T-helper 22 cell (primary cell): ENCODE measurements around the gene APOE.
"Not testable (repeated sequence)": the region's sequence is repeated elsewhere in the genome, so short reads cannot be mapped to it uniquely, and the experiment has no call there.

ENCODE experiments used
- DNase-seq: peaks from one replicate; pipeline ENCODE4 v3.0.0-alpha.2; 2020; ENCODE audit warnings: low read depth

Gene APOE

DNA sequence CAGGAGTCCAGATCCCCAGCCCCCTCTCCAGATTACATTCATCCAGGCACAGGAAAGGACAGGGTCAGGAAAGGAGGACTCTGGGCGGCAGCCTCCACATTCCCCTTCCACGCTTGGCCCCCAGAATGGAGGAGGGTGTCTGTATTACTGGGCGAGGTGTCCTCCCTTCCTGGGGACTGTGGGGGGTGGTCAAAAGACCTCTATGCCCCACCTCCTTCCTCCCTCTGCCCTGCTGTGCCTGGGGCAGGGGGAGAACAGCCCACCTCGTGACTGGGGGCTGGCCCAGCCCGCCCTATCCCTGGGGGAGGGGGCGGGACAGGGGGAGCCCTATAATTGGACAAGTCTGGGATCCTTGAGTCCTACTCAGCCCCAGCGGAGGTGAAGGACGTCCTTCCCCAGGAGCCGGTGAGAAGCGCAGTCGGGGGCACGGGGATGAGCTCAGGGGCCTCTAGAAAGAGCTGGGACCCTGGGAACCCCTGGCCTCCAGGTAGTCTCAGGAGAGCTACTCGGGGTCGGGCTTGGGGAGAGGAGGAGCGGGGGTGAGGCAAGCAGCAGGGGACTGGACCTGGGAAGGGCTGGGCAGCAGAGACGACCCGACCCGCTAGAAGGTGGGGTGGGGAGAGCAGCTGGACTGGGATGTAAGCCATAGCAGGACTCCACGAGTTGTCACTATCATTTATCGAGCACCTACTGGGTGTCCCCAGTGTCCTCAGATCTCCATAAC, at the start of gene APOE:
Gene APOE, plus strand, starts transcription at position 360 of the 724 bp plus-strand sequence. CDS start 829 bp downstream, outside the sequence.
- no peak for DNase-seq

GRCh38 chr19:44856421-44857083, 49.0 kb upstream of the APOE start:
- no peak for DNase-seq

GRCh38 chr19:44857837-44858236, 47.8 kb upstream of the APOE start:
- DNase-seq: no peak

GRCh38 chr19:44861576-44861975, 44.0 kb upstream of the APOE start:
- DNase-seq: not testable (repeated sequence)

DNA sequence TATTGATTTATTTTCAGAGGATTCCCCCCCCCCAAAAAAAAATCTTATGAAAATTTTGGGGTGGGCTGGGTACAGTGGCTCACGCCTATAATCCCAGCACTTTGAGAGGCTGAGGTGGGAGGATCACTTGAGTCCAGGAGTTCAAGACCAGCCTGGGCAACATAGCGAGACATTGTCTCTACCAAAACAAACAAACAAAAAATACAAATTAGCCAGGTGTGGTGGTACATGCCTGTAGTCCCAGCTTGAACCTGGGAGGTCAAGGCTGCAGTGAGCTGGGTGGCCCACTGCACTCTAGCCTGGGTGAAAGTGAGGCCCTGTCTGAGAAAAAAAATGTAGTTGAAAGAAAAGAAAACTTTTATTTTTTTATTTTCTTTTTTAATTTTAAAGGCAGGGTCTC, 41.6 kb upstream of the APOE start:
- no peak for DNase-seq

DNA sequence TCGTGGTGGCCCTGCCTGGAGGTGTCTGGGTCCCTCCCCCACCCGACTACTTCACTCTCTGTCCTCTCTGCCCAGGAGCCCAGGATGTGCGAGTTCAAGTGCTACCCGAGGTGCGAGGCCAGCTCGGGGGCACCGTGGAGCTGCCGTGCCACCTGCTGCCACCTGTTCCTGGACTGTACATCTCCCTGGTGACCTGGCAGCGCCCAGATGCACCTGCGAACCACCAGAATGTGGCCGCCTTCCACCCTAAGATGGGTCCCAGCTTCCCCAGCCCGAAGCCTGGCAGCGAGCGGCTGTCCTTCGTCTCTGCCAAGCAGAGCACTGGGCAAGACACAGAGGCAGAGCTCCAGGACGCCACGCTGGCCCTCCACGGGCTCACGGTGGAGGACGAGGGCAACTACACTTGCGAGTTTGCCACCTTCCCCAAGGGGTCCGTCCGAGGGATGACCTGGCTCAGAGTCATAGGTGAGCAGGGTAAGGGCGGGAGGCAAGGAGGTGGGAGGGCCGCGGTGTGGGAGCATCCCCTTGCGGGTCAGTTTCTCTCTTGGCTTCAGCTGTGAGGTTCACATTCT, 40.3 kb upstream of the APOE start:
- DNase-seq: no peak

DNA sequence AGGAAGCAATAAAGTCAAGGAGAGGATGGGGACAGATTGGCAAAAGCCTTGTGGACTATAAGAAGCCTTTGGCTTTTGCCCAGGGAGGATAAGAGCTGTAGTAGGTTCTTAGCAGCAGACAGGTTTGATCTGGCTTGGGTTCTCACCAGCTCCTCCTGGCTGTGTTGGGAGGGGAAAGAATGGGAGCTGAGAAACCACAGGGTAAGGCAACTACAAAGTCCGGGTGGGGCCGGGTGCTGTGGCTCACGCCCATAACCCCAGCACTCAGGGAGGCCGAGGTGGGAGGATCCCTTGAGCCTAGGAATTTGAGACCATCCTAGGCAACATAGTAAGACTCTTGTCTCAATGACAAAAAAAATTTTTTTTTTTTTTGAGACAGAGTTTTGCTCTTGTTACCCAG, 38.9 kb upstream of the APOE start:
- no peak for DNase-seq

- no peak for DNase-seq
These were observed 38.0 kb upstream of the APOE start for GRCh38 chr19:44867578-44867977.

- DNase-seq: no peak
These were observed 35.7 kb upstream of the APOE start for GRCh38 chr19:44869733-44870470.

DNA sequence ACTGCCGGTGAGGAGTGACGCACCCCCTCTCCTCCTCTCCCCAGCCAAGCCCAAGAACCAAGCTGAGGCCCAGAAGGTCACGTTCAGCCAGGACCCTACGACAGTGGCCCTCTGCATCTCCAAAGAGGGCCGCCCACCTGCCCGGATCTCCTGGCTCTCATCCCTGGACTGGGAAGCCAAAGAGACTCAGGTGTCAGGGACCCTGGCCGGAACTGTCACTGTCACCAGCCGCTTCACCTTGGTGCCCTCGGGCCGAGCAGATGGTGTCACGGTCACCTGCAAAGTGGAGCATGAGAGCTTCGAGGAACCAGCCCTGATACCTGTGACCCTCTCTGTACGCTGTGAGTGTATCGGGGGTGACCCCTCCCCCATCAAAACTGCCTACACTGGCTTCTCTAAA, 33.8 kb upstream of the APOE start:
- no peak for DNase-seq

DNA sequence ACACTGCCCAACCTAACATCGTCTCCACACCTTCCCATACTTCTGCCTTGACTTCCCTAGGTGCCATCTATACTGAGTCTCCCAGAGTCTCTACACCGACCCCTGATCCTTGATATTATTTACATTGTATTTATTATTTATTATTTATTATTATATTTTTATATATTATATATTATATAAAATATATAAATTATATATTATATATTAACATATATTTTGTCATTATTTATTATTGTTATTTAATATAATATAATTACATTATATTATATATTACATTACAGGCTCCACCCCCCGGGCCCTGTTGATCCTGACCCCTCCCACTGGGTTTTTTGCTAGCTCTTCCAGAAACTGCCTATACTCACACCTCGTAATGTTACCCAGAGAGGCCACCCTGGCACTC, 32.9 kb upstream of the APOE start:
- DNase-seq: no peak

DNA sequence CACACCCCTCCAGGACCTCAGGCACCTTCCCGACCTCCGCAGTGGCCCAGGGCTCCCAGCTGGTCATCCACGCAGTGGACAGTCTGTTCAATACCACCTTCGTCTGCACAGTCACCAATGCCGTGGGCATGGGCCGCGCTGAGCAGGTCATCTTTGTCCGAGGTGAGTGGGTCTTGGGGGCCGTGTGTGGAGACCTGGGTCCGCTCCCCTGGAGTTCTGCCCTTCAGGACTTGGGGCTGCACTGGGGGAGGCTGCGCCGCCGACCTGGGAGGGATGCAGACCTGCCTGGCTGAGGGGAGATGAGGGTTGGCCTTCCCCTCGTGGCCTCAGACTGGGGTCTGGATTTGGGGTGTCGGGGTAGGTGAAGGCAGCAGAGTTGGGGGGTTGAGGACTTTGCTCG, 31.3 kb upstream of the APOE start:
- DNase-seq: no peak

DNA sequence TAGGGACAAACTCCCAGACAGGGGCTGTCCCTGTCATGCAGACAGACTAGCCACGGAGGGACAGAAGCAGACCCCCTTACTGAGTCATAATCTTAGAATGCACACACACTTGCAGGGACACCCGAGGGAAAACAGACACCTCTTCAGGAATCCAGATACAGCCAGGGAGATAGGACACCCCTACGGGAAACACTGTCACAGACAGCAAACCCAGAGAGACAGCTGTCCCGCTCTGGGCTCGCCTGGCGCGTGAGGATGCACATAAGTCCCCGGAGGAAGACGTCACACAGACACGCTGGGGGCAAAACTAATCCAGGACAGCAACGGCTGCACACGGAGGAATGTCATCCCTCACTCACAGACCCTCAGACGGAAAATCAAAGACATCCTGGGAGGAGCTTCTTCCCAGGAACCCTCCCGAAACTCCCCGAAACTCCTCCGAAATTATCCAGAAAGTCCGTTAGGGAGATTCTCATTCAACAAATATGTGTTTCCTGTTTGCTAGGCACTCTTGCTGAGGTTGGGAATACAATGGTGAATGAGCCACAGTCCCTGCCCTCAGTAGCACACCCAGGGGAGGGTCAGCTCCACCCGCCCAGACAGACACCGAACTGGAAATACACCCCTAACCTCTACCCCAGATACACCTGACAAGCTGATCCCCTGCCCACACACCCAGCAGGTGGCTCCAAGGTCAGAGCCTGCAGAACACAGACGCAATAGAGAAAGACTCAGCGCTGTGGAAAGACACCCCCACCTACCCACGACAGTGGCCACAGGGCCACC, 29.7 kb upstream of the APOE start:
- DNase-seq: no peak

DNA sequence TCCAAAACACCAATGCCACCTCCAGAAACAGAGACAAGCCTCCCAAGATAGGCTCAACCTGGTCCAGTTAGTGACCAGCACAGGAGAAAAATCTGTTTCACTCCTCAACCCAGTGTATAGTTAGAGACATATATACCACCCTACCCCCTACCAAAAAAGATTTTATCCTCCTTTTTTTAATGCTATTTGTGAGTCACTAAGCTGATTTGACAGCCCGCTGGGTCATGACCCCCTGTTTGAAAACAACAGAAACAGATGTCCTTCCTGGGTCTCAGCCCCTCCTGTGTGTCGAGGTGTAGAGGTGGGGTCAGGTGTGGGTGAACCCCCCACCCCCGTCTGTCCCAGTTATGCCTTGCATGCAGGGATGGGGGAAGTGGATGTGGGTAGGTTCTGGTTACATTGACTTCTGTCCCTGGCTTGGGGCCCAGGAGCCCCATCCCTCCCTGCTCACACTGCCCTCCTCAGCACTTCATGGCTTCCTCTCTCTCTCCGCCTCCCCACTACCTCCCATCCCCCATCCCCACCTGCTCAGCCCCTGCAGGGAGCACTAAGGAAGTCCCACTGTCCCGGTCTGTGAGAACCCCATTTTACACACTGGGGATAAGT, 28.6 kb upstream of the APOE start:
- no peak for DNase-seq

DNA sequence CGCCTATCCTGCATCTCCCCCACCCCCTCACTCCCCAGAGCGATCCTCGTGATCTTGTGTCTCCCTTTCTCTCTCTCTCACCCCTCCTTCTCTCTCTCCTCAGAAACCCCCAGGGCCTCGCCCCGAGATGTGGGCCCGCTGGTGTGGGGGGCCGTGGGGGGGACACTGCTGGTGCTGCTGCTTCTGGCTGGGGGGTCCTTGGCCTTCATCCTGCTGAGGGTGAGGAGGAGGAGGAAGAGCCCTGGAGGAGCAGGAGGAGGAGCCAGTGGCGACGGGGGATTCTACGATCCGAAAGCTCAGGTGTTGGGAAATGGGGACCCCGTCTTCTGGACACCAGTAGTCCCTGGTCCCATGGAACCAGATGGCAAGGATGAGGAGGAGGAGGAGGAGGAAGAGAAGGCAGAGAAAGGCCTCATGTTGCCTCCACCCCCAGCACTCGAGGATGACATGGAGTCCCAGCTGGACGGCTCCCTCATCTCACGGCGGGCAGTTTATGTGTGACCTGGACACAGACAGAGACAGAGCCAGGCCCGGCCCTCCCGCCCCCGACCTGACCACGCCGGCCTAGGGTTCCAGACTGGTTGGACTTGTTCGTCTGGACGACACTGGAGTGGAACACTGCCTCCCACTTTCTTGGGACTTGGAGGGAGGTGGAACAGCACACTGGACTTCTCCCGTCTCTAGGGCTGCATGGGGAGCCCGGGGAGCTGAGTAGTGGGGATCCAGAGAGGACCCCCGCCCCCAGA, 27.3 kb upstream of the APOE start:
- DNase-seq: no peak

DNA sequence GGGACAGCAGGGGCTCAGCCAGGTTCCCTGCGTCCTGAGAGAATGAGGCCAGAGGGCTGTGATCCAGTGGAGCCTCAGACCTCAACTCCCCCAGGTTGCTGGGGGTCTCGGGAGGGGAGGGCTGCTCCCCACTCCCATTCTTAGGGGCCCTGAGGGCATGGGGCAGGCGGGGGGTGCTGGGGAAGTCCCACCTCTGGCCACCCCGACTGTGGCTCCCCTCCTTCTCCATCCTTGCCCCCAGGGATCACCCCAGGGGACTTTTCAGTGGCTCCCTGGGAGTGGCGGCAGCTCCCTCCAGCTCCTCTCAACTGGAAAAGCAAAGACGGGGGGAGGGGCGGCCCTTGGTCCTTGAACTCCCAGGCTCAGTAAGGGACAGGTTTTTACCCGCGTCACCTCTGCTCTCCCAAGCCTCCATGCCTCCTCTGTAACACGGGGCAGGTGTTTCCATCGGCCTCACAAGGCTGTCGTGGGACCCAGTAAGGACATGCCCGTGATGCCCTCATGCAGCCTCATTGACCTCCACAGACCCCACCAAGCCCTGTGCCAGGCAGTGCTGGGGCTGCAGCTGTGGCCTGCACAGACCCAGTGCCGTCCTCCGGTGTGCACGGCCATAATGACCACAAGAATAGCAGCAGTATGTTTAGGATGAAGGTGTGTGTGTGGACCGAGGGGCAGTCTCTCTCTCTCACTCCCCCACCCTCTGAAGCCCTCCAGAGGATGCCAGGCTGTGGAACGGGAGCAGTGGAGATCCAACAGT, 26.1 kb upstream of the APOE start:
- no peak for DNase-seq

- no peak for DNase-seq
These were observed 23.5 kb upstream of the APOE start for GRCh38 chr19:44882063-44882462.

DNA sequence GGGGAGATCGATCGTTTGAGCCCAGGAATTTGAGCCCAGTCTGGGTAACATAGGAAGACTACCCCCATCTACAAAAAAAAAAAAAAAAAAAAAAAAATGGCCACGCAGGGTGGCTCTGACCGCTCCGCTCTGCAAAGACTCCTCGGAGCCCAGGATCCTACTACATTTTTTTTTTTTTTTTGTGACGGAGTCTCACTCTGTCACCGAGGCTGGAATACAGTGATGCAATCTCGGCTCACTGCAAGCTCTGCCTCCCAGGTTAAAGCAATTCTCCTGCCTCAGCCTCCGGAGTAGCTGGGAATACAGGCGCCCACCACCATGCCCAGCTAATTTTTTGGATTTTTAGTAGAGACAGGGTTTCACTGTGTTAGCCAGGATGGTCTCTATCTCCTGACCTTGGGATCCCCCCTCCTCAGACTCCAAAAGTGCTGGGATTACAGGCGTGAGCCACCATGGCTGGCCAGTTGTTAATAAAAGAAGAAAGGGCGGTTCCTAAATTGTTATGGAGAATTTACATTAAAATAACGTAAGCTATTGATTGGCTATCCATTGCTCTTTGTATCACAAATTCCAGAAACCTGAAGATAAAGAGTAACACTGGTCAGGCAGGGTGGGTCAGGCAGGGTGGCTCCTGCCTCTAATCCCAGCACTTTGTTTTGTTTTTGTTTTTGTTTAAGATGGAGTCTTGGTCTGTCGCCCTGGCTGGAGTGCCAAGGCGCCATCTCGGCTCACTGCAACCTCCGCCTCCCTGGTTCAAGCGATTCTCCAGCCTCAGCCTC, 22.8 kb upstream of the APOE start:
- not testable (repeated sequence) for DNase-seq

DNA sequence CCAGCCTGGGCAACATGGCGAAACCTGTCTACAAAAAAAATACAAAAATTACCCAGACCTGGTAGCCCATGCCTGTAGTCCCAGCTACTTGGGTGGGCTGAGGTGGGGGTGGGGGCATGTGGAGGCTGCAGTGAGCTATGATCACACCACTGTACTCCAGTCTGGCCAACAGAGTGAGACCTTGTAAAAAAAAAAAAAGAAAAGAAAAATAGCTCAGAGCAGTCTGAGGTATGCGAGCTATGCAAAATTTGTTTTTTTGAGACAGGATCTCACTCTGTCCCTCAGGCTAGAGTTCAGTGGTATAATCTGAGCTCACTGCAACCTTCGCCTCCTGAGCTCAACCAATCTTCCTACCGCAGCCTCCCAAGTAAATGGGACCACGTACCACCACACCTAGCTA, 21.7 kb upstream of the APOE start:
- DNase-seq: no peak
